HK-2 (cell line): ENCODE data around the gene SPTY2D1.
A peak's percentile ranks its signal among the peaks of the same experiment; 100 is the strongest.
"Not testable (repeated sequence)": the region's sequence is repeated elsewhere in the genome, so short reads cannot be mapped to it uniquely, and the experiment has no call there.

Experiments
- DNase-seq: peaks from one replicate; pipeline ENCODE4 v3.0.0-alpha.2; 2018; ENCODE audit not compliant: unreplicated experiment

SPTY2D1 gene, protein sequence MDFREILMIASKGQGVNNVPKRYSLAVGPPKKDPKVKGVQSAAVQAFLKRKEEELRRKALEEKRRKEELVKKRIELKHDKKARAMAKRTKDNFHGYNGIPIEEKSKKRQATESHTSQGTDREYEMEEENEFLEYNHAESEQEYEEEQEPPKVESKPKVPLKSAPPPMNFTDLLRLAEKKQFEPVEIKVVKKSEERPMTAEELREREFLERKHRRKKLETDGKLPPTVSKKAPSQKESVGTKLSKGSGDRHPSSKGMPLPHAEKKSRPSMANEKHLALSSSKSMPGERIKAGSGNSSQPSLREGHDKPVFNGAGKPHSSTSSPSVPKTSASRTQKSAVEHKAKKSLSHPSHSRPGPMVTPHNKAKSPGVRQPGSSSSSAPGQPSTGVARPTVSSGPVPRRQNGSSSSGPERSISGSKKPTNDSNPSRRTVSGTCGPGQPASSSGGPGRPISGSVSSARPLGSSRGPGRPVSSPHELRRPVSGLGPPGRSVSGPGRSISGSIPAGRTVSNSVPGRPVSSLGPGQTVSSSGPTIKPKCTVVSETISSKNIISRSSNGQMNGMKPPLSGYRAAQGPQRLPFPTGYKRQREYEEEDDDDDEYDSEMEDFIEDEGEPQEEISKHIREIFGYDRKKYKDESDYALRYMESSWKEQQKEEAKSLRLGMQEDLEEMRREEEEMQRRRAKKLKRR

DNA sequence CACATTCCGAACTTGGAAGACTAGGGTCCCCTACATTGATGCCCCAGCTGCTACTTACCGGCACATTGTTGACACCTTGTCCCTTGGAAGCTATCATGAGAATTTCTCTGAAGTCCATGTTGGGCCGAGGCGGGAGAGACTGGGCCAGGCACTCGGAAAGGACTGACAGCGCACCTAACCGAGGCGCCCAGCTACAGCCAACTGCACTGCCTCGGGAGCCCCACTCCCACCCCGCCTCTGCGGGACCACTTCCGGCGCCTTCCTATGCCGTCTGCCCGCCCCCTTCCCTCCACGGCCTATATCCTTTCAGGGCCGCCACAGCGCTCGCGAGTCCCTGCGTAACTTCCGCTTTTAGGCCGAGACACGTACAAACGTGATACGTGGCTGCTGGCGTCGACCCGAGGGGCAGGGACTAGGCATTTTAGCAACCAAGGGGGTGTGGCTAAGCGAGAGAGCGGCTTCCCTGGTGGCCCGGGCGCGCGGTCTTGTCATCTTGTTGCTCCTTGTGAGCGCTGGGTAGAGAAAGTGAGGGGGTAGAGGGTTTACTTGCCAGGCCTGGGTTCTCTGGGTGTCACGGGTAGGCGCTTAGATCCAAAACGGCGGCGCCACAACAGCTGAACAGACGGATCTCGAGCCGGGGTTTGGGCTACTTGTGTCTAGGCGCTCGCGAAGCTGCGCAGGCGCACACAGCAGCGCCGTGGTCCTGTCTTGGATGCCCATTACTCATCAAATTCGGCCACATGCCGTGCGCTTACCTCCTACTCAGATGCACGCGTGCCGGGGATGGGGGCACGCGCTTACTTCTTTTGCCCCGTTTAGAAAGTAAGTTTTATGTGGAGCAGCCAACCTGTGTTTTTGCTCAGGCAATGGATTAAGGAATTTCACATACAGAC, at the start of gene SPTY2D1:
TSS of gene SPTY2D1 (minus strand) at position 203 of the 893 bp plus-strand sequence. CDS start at position 118, 85 bp downstream.
- peak; percentile 94 for DNase-seq

DNA sequence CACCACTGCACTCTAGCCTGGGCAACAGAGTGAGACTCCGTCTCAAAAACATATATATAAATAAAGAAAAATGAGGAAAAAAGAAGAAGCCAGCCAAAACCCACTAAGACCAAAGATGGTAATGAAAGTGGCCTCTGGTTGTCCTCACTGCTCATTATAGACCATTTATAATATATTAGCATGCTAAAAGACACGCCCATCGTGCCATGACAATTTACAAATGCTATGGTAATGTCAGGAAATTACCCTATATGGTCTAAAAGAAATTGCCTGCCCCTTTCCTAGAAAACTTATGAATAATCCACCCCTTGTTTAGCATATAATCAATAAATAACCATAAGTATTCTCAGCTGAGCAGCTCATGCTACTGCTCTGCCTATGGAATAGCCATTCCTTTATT, 48.3 kb upstream of the SPTY2D1 start:
- DNase-seq, result no peak

DNA sequence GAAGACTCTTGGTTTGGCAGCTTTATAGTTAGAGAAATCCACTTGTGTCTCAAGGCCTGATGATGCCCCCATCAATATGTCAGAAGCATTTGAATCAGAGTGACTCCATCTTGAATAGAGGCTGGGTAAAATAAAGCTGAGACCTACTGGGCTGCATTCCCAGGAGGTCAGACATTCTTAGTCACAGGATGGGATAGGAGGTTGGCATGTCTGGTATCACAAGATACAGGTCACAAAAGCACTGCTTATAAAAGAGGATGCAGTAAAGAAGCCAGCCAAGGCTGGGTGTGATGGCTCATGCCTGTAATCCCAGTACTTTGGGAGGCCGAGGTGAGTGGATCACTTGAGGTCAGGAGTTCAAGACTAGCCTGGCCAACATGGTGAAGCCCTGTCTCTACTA, 47.8 kb upstream of the SPTY2D1 start:
- not testable (repeated sequence) for DNase-seq

DNA sequence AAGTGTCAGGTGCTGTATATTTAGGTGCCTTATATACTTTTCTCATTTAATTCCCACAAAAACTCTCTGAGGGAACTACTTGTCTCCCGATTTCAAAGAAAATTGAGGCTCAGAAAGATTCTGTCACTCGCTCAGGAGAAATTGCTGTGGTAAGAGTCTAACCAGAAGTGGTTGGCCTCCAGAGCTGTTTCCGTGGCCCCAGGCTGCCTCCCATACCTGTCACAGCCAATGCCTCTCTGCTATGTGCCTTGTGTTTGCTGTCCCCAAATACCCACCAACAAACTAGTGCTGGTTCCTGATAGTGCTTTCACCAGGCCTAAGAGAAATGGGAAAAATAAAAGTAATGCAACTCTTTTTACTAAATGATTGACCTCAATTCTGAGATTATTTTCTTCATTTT, 43.4 kb upstream of the SPTY2D1 start:
- no peak for DNase-seq

DNA sequence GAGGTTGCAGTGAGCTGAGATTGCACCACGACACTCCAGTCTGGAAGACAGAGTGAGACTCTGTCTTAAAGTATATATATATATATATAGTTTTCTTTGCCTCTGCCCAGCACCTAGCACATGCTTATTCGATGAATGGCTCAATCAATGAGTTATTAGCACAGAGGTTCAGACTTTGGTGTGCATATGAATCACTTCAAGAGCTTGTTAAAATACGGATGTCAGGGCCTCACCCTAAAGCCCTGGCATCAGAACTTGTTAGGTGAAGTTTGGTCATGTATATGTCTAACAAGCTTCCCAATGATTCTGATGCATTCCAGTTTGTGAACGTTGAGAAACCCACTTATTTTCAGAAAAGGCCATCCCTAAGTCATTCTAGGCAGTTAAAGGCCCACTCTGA, 42.7 kb upstream of the SPTY2D1 start:
- DNase-seq, result no peak

DNA sequence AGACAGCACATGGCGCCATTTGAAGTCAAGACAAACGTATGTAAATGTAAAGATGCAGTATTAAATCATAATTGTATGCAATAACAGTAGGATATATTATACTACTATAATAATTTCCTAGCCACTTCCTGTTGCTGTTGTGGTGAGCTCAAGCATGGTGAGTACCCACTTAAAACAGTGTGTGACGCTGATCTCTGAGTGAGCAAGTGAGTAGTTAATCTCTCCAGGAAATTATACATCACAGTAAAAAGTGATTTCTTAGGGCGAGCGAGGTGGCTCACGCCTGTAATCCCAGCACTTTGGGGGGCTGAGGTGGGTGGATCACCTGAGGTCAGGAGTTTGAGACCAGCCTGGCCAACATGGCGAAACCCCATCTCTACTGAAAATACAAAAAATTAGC, 38.1 kb upstream of the SPTY2D1 start:
- DNase-seq, result not testable (repeated sequence)

DNA sequence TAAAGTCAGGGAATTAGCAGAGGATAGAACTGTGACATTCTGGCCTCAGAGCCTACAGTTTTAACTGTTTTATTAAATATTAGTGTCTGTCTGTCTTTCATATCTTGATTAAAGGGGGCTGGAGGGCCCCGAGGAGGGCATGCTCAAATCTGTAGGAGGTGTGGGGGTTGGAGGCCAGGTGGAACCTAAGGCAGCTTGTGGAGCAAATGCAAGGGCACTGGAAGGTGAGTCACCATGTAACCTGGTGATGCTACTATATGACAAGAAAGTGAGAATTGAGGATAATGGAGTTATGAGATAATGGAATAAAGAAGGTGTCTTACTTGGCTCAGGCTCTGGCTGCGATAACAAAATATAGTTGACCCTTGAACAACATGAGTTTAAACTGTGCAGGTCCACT, 37.1 kb upstream of the SPTY2D1 start:
- DNase-seq, result no peak

DNA sequence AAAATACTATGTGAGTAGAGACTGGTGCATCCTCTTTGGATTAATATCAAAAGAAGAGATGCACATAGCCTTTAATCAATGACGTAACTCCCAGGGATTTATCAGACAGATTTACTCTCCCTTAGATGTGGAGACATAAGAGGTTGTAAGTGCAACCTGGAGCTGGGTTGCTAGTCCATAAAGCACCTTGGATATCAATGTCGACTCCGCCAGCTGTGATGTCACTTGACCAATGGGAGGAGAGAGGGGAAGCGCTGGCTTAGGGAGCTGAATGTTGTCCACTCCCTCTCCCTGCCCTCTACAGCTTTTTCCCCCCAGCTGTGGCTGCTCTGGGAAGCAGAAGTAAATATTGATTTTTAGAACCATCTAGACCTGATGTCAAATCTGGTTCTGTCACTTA, 35.6 kb upstream of the SPTY2D1 start:
- DNase-seq, result no peak

DNA sequence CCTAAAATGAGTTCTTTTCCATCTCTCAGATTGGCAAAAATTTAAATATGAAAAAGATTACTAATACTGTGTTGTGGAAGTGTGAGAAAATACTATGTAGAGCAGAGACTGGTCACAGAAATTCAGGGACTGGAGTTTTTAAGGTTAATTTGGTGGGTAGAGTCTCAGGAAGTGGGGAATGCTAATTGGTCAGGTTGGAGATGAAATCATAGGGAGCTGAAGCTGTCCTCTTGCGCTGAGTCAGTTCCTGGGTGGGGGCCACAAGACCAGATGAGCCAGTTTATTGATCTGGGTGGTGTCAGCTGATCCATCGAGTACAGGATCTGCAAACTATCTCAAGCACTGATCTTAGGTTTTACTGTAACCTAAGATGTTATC, 35.1 kb upstream of the SPTY2D1 start:
- DNase-seq, result no peak

DNA sequence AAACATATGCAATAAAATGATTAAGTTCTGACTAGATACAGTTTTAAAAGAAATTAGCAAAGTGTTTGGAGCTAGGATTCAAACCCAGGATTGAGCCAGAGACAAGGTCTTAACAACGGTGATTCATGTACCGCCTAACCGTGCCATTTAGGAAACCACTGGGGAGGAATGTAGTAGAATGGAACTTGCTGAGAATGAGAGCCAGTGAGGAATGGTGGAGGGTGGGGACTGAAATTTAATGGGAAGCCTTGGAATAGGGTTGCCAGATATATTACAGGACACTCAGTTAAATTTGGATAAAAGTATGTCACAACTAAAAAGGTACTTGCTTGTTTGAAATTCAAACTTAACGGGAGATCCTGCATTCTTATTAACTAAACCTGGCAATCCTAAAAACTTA, 34.0 kb upstream of the SPTY2D1 start:
- no peak for DNase-seq

DNA sequence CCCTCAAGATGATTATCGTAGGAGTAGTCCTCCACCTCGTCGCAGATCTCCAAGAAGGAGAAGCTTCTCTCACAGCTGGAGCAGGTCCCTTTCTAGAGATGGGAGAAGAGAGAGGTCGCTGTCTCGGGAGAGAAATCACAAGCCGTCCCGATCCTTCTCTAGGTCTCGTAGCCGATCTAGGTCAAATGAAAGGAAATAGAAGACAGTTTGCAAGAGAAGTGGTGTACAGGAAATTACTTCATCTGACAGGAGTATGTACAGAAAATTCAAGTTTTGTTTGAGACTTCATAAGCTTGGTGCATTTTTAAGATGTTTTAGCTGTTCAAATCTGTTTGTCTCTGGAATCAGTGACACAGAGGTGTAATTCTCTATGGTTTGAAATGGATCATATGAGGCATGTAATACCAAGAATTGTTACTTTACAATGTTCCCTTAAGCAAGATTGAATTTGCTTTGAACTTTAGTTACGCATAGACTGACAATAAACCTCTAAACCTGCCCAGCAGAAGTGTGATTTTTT, 31.3 kb upstream of the SPTY2D1 start:
- DNase-seq, result not testable (repeated sequence)

DNA sequence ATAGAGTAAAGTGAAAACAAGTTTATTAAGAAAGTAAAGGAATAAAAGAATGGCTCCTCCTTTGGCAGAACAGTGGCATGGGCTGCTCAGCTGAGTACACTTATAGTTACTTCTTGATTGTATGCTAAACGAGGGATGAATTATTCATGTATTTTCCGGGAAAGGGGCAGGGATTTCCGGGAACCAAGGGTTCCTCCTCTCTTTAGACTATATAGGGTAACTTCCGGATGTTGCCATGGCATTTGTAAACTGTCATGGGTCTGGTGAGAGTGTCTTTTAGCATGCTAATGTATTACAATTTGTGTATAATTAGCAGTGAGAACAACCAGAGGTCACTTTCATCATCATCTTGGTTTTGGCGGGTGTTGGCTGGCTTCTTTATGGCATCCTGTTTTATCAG, 23.5 kb upstream of the SPTY2D1 start:
- no peak for DNase-seq

DNA sequence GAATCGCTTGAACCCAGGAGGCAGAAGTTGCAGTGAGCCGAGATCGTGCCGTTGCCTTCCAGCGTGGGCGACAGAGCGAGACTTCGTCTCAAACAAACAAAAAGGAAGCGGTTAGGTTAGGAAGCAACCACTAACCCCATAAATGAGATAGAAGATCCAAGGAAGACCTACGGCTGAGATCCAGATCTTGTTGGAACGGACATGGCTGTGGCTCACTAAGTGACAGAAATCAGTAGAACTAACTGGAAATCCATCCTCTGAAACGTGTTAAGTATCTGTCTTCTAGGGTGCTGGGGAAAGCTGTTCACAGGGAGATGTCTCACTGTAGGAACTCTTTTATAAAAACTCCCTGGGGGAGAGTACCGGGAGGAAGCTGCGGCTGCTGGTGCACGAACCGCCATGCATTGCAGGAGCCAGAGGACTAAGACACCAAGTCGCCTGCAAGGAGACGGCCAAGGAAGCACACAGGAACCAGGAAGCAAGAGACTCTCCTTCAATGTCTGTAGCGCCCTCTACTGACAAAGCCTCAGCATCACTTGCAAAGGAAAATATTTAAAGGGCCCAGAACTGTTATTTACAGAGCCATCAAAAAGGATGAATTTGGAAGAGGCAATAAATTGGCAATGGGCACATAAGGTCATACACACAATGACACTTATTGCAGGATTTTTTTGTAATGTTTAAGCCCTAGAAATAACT, 16.9 kb upstream of the SPTY2D1 start:
- peak; percentile 4 for DNase-seq

DNA sequence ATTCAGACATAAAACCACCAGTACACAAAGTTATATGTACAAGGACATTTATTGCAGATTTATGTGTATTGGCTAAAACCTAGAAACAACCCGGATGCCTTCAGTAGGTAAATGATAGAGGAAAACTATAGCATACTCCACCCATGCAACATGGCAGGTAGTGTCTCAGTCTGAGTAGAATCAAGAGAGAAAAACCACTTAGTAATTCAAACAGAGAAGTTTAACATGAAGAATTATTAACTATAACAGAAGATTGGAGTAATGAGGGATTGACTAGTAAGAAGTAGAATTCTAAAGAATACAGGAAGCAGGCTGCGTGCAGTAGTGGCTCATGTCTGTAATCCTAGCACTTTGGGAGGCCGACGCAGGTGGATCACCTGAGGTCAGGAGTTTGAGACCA, 16.2 kb upstream of the SPTY2D1 start:
- no peak for DNase-seq

DNA sequence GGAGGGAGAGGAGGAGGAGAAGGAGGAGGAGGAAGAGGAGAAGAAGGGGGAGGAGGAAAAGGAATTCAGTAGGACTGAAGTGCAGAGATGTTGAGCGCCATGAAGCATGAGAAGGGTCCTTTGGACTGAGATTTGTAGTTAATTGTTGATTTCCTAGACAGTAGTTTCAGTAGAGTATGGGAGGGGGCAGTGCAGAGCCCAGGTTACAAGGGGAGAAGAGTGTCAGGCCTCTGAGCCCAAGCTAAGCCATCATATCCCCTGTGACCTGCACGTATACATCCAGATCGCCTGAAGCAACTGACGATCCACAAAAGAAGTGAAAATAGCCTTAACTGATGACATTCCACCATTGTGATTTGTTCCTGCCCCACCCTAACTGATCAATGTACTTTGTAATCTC, 8.9 kb upstream of the SPTY2D1 start:
- DNase-seq, result not testable (repeated sequence)

DNA sequence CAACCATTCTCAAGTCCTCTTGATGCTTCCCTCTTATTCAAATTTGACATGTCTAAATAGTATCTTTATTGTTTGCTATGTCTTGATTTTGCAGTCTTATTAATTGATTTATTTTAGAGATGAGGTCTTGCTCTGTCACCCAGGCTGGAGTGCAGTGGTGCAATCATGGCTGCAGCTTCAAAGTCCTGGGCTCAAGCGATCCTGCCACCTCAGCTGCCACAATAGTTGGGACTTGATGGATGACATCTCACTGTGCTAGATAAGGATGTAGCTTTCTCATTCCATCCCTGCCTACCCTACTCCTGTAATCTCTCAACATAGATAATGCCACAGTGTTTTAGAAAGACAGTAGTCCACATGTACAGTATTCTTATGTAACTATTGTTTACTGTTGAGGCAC, 7.5 kb upstream of the SPTY2D1 start:
- DNase-seq, result no peak

DNA sequence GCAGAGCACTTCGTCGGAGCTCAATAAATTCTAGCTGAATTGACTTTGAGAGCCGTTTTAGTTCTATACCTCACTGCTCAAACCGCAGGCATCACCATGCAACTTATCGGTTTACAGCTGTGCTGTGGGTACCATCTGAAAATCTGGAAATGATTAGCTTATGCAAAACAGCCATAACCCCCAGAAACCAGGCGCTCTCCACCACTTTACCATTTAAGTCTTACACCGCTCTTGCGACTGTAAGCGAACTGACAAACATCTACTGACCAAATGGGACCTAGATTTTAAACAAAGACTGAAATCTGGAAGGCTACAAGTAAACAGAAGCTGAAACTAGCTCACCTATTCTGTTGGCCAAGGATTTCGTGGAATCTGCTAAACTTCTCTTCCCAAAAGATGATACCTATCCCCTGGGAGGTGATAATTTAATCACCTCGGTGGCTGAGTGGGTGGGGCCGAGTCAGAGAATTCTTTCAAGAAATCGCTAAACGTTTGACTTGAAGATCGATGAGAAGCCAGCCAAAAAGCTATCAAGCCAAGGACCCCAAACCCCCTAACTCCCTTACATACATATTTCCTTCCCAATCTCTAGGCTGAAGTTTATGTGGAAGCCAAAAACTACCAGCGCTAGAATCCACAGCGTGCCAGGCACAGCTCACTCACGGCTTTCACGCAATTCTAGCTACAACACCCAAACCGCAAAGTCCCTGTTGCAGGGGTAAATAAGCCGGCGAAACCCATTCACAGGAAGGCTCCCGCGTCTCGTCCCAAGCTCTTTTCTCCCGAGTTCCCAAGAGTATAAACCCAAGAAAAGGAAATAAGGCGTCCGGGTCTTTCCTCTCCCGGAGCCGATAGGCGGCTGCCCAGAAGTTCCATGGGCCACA, 644 bp downstream of the SPTY2D1 start:
- DNase-seq, result peak; percentile 0

DNA sequence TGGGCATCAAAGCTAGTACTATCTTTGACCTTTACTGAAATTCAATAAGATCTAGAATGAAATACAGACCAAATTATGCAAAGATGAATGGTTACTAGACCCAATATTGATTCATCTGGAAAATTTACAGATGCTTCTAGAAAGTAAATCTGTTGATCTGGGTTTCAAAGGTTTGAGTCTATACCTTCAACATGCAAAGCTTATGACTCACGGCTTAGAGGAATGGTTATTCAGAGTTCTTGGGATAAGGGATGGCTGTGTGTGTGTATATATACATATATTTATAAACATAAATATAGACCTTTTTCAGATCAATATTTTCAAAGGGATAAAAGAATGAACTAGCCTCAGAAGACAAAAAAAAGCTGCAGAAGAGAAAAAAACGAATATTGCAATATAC, 1.3 kb downstream of the SPTY2D1 start:
- no peak for DNase-seq

DNA sequence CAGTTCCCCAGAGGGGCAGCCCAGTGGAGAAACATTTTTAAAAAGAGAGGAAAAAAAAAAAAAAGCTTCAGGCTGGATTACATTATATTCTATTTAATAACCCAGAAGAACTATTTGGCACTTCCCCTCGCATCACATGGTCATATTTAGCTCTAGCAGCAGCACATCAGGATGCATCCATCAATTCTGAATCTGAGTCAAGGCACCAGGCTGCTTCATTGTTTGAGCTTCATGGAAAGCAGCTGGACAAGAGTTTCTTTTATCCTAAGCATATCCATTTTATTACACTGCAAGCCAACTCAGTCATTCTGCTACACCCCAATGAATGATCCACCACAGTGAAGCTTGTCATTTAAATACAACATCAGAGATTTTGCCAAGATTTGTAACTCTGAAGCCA, 10.0 kb downstream of the SPTY2D1 start:
- no peak for DNase-seq

DNA sequence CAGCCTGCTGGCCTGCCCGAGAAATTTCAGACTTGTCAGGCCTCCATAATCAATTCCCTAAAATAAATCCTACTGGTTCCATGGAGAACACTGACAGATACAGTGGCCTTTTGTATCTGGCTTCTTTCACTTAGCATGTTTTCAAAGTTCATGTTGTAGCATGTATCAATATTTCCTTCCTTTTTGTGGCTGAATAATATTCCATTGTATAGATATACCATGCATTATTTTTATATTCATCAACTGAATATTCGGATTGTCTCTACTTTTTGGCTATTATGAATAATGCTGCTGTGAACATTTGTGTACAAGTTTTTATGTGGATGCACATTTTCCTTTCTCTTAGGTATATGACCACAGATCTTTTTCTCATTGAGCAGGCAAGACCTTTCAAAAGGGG, 10.4 kb downstream of the SPTY2D1 start:
- DNase-seq, result no peak
